GM21447 (cell line): Measurements from ENCODE around the gene PPARD.
A peak's percentile ranks its signal among the peaks of the same experiment; 100 is the strongest.

Experiments
- ATAC-seq: cut with Tn5 transposase; IDR thresholded peaks from one replicate; pipeline ENCODE4 v1.9.1; 2021; ENCODE audit not compliant: unreplicated experiment

The PPARD gene

DNA sequence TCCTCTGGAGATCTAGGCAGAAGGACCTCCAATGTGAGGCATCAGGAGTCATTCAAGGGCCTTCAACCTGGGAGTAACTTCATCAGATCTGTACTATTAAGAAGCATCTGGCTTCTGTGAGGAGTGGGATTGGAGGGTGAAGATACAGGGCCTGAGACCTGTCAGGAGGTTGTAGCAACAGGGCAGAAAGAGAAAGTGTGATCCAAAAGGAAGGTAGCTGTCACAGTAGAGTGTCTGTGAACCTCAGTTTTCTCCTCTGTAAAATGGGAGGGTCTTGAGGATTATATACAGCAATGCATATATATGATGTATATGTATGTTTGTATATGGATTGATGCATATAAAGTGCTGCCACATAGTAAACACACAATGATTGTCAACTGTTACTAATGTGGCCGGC is 123.3 kb downstream of the PPARD start:
- ATAC-seq: no peak

DNA sequence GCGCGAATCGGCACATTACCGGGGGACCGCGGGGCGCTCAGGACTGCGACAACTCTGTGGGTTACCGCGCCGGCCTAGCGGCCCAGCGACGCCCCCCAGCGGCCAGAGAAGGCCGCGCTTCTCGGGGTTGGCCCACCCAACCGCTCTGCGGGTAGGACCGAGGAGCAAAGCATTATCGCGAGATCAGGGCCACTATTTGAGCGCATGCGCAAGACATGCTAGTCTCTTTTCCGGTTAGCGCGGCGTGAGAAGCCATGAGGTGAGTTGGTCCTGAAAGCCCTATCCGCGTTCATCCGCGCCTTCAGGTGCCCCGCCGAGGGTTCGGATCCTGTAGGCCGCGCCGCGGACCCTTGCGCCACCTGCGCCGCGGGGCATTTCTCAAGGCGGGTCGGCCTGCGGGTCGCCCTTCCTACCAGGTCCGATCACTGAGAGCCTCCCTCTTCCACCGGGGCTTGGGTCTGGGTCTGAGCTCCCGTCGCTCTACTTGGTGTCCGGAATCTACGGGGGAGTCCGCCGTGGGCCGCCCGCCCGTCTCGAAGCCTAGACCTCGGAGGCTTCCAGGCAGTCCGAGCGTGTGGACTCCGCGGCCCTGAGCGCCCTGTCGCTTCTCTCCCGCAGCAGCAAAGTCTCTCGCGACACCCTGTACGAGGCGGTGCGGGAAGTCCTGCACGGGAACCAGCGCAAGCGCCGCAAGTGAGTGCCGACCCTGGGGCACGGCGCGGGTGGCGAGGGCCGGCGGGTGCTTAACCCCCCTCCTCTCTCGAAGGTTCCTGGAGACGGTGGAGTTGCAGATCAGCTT is 126.0 kb downstream of the PPARD start, which contains the start of gene RPL10A:
RPL10A (plus strand) TSS at position 221 of the 799 bp plus-strand sequence; CDS start at position 255, 34 bp downstream.
- ATAC-seq: peak; percentile 59

GRCh38 chr6:35468980-35469750 is 126.8 kb downstream of the PPARD start:
- ATAC-seq: no peak

DNA sequence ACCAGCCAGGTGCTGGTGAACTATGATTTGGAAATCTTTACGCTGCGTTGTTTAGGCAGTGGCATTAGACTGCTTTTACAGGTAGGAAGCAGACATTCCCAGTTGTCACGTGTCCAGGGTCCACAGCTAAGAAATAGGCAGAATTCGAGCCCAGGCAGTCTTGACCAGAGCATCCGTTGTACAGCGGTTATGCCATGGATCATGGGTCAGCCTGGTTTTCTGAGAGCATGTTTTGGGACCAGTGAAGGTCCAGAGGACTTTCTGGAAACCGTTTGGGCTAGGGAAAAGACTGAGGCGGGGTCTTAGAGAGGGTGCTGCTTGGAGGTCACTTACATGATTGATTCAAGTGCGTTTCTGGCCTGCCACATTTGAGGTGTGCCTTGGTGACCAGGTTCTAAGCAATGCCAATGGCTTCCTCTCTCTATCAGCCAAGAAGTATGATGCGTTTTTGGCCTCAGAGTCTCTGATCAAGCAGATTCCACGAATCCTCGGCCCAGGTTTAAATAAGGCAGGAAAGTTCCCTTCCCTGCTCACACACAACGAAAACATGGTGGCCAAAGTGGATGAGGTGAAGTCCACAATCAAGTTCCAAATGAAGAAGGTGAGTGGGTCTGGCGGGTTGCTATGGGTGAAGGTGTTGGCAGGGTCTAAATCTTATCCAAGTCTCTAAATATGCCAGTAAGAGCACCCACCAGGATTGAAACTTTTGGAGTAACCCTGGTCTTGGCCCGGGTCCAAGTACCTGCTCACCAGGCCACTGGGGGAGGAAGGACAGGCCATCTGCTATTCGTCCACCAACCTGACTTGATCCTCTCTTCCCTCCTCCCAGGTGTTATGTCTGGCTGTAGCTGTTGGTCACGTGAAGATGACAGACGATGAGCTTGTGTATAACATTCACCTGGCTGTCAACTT is 127.6 kb downstream of the PPARD start:
- ATAC-seq: no peak

DNA sequence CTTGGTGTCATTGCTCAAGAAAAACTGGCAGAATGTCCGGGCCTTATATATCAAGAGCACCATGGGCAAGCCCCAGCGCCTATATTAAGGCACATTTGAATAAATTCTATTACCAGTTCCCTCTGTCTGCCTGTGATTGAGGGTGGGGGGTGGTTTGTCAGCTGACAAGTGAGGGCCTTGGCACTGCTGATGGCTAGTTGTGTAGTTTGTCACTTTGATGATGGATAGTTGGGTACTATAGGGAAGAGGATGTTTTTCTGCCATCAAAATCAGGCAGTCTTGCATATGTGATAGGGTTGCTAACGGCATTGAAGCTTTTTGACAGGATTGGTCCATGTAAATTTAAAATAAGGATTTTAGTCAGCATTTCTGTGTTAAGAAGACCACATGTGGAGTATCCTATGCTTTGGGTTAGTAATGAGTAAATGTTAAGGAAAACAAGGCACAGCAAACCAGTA is 128.3 kb downstream of the PPARD start:
- ATAC-seq: no peak

DNA sequence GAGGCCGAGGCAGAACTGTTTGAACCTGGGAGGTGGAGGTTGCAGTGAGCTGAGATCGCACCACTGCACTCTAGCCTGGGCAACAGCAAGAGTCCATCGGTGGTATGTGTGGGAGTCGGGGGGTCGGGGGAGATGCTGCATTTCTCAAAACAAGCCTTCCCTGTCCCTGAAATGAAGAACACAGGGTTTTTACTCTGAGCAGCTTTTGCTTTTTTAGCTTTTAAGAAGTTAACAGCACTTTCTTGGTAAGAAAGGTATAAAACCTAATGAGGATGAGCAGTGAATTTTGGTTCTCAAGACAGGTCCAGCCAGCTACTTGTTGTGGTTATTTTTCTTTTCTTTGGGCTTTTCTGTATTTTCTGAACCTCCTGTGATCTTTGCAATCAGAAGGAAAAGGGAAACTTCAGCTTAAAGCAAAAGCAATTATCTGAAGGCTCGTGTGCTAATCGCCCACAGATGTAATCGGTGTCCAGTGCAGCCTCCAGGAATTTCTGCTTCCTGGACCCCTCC is 129.5 kb downstream of the PPARD start:
- no peak for ATAC-seq

GRCh38 chr6:35473075-35473849 is 130.9 kb downstream of the PPARD start:
- no peak for ATAC-seq

GRCh38 chr6:35473850-35474130 is 131.4 kb downstream of the PPARD start:
- ATAC-seq: no peak

GRCh38 chr6:35474131-35474941 is 132.0 kb downstream of the PPARD start:
- ATAC-seq: no peak

DNA sequence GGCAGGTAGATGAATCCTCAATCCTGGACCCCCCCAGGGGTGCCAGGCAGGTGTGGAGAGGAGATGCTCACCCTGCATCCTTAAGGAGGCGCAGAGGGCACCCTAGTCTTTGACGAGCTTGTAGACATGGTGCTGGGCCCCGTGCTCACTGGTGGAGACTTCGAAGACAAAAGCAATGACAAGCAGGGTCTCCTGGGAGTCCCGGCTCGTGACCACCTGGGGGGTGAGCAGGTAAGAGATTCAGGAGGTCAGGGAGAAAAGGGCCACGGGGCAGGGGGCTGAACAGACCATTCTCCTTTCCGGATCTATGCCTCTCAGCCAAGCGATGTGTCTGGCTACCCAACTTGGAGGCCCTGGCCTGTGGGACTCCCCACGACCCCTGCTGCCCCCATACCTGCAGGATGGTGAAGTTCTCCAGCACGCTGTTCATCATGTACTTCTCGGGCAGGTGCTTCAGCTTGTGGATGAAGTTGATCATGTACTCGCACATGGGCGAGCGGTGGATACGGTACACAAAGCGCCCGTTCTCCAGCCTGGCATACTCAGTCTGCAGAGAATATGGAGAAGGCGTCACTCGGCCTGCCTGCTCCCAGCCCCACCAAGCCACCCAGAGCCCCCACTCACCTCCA is 132.7 kb downstream of the PPARD start:
- no peak for ATAC-seq

DNA sequence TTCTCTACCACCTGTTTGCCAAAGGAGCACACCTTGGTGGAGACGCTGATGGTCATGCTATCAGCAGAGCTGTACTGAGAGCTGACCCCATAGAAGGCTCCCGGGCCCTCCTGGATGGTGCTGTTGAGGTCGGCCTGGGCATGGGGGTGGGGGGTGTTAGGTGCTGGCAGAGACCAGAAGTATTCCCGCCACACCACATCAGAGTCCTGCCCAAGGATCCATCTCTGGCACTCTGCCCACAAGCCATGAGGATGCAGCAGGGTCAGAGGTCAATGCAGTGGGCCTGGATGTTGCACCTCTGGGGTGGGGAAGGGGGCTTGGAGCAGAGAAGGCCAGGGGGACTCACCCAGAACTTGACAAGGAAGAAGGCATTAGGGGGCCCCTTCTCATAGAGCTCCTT is 133.2 kb downstream of the PPARD start:
- ATAC-seq: no peak

GRCh38 chr6:35476004-35476403 is 133.6 kb downstream of the PPARD start:
- no peak for ATAC-seq

DNA sequence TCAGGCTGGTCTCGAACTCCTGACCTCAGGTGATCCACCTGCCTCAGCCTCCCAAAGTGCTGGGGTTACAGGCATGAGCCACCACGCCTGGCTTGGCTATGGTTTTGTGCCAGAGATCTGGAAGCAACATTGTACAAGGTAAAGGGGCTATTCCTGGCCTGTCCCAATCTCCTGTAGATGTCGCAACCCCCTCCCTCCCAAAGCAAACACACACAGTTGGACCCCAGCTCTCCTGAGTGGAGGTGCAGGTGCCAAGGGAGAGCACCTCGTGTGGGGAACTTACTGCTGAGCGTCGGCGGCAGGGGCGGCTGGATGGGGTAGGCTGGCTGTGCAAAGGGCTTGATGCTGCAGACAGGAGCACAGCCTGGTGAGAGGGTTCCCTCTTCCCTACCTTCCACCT is 134.7 kb downstream of the PPARD start:
- ATAC-seq: no peak
